Amniotic stem cell (primary cell): ENCODE measurements around the gene AGAP1.

Experiments used
- DNase-seq: peaks from one replicate; lab custom pipeline; 2025; lab: John Stamatoyannopoulos, UW

Gene AGAP1

DNA sequence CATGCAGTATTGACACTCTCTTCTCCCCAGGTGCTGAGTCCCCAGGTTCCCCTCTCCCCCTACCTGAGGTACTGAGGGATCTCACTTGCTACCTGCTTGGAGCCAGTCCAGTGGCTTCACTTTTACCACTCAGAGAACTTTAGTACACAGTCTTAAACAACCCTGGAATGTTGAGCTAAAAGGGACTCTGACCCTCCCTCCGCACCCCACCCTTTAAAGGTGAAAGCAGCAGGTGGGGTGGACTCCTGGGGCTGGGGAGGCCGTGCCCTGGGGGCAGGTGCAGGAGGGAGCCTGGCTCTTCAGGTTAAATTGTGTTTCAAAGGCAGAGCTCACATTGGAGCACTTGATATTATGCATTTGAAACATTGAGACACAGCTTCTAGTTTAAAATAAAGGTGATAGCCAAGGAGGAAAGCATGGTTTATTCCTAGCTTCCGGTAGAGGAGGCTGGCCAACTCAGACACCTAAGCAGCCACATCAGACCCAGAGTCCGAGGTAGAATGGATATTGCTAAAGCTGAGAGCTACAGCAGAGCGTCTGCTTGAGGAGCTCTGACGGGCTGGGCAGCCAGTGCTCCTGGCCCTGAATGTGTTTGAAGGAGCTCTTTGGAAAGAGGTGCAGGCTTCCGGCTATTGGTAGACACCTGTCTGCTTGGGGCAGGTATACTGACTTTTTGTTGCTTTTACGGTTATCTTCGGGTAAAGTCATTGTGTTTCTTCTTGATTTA, 196.4 kb downstream of the AGAP1 start:
- DNase-seq, result no peak

DNA sequence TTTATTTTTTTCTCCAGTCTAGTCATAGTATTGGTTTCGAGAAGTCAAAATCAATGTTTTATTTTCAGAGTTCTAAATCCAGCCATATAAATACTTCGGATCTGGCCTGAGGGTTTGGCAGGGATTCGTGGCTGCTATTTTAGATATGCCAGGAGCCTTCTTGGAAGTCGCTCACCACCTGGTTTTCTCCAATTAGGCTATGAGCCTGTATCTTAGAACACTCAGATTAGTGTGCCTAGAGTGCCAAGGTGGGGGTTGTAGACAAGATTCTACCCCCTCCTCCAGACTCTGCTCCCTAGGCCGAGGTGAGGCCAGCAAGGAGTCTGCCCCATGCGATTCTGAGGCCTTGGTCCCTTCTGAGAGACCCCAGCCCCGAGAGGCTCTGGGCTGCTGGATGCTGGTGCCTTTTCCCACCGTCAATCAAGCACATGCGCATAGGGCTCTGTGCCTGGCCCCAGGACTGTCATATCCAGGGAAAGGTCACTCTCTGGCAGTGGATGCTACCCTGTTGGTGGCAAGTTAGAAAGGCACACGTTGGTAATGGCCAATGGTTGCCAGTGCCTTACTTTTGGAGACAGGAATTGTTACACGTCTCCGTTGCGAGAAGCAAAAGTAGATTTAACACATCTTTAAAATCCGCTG, 197.1 kb downstream of the AGAP1 start:
- no peak for DNase-seq

DNA sequence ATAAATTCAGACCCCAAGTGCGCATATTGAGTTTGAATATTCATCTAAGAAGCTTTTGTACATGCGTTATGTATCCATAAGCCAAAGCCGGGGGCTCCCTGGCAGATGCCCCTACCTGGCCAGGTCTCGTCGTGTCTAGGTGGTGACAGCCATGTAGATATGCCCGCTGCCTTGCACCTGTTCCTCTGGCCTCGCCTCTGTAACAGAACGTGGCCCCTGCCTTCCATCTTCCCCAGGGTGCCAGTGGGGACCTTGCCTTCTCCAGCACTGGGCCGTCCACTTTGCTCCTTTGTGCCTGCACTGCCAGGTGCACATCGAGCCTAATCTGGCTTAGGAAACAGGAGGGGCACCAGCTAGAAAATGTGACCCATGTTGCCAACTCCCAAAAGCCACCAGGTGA, 198.2 kb downstream of the AGAP1 start:
- DNase-seq, result no peak

DNA sequence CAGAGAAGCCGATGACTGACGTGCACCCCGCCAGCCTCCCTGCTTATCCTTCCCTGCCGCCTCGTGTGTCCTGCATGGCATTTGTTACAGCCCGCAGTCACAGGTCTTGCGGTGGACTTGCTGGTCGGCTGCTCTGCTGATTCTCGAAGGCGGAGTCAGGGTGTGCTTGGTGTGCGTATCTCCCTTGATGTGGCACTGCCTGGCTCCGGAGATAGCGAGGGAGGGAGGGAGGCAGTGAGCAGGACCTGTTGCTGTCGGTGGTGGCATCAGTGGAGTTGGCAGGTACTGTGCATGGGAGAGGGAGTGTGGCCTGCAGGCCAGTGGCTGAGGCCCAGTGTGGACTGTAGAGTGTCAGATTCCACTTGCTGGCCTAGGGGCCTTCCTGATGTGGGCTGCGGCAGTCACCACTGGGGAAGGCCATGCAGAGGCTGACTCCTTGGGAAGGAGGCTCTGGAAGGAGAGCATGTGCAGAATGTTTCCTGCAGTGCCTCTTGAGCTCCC, 198.9 kb downstream of the AGAP1 start:
- DNase-seq, result no peak

DNA sequence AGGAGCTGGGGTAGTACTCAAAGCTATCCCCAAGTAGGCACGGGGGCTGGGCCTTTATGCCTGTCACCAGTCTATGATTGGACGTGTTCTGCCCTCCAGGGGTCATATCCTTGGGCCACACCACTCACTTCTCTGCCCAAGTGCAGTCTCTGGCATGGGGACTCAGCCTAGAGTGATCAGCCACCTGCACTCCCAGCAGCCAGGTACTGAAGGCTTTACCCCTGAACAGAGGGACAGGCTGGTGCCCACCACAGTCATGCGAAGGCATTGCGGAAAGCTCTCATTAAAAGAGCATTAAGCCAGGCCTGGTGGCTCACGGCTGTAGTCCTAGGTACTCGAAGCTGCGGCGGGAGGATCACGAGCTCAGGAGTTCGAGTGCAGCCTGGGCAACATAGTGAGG, 199.4 kb downstream of the AGAP1 start:
- no peak for DNase-seq

DNA sequence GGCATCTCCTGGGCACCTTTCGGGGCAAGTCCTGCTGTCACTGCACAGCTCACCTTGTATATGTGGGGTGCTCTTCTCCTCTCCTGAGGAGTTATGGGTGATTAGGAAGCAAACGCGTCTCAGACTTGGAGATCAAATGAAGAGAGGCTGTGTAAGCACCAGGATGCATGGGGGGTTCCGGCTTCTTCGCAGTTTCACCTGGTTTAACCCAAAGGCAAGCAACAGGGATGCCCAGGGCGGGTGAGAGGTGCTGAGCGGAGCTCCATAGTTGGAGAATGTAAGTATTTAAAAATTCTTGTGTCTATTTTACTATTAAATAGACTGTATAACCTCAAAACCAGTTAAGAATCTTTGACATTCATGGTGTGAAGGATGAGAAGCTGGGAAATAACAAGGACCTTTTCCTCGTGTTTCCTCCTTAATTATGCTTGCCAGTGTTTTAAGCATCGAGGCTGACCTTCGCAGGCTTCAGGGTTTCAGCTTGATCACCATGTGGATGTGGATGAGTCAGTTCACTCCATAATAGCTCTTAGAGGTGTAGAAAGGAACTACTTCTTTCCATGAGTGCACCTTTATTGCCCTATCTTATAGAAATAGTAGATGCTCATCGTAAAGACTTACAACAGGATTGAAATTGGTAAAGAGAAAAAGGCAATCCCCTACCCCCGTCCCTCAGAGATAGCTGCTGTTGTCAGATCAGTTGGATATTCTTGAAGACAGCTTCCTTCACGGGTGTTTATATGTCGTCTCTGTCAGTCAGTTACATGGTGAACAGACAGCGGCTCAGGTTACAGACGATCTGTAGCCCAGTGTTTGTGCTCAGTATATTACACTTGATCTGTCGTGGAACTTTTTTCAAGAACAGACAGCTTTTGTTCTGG, 201.1 kb downstream of the AGAP1 start:
- no peak for DNase-seq

DNA sequence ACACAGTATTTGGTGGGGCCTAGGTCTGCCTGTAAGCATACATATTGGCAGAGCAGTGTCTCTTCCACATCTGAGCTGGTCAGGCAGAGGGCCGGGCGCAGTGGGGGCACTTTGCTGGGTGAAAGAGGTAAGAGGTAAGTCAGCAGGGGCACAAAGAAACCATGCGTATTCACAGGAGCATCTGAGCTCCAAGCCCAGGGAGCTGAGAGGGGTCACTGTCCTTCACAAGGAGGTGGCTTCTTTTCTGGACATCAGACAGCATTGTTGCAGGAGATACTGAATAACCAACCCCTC, 201.7 kb downstream of the AGAP1 start:
- no peak for DNase-seq

DNA sequence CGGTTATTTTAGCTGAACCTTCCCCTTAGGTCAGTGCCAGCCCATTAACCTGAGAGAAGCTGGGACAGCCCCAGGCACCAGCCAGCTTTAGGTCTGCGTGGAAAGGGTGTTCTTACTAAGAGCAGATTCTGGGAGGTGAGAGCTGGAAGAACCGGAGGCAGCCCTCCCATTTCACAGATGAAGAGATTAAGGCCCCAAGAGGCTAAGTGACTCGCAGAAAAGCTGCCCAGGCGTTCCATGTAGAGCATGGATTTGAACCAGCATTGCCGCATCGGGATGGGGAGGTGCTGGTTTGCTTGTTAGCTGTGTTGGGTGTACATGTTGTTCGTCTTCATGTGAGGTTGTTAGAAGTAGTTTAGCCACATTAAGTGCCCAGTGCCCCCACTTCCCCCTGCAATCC, 203.2 kb downstream of the AGAP1 start:
- no peak for DNase-seq

DNA sequence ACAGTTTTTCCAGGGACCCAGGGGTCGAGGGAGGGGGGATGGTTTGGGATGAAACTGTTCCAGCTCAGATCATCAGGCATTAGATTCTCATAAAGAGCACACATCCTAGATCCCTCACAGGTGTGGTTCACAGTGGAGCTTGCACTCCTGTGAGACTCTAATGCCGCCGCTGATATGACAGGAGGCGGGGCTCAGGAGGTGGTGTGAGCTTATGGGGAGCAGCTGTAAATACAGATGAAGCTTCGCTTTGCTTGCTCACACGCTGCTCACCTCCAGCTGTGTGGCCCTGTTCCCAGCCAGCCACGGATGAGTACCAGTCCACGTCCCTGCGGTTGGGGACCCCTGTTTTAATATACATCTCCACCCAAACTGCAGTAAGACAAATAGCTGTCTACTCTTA, 204.2 kb downstream of the AGAP1 start:
- no peak for DNase-seq

DNA sequence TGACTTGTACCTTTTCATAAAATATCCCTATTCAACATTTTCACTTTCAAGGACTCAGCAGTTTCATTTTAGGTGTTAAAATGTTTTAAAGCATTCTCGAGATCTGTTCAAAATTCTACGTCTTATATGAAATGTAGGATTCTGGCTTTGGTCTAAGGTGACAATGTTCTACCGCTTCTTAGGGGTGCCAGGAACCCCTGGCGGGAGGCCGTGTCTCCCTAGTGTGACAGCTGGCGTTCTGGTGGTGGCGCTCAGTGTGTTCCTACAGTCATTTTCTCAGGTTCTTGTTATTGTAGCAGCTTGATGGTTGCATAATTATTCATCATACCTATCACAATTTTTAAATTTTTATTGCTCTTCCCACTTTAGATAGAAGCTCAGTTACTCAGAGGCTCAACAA, 204.6 kb downstream of the AGAP1 start:
- no peak for DNase-seq

DNA sequence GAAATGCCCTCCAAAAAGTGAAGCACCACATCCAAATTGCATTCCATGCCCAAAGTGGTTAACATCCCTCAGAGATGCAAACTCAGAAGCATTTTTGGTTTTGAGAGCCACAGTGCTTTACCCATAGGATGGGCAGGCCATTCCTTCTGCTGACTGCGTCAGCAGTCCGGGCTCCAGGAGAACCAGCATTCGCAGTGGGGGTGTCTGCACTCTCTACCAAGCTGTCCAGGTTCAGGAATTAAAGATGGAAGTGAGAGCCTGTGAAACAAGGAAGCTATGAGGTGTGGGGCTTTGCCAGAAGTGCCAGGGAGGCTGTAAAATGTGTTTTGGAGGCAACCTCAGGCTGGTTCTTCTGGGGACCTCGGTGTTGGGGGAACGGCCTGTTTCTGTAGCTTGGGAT, 205.7 kb downstream of the AGAP1 start:
- DNase-seq, result no peak

DNA sequence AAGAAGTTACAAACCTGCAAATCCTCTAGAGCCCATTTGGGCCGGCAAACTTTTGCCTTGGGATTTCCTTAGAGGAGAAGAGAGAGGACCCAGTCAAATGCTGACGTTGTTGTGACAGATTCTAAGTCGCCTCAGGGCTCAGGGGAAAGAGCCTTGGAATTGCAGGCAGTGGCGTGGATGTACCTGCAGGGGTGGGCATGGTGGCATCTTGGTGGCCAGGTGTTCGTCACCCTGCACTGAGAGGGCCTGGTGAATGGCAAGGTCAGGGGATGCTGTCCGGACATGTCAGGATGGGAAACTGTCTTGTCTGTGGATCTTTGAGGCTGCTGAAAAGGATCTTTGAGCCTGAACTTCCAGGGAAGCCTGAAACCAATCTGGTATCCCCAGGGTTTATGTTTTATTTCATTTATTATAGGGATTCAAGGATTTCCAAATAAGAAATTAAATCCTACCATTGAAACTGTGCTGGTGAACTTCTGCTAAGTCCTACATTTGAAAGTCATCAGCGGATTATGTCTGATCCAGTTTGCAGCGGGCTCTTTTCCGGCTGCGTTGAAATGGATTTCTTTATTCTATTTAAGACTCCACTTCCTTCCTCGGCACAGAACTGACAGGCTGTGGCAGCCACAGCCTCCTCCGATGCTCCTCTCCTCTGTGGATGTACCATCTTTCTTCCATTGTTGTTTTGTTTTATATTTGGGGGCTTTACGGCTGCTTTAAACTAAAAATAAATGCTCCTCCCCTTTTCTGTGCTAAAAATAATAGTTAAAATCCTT, 207.6 kb downstream of the AGAP1 start:
- no peak for DNase-seq

DNA sequence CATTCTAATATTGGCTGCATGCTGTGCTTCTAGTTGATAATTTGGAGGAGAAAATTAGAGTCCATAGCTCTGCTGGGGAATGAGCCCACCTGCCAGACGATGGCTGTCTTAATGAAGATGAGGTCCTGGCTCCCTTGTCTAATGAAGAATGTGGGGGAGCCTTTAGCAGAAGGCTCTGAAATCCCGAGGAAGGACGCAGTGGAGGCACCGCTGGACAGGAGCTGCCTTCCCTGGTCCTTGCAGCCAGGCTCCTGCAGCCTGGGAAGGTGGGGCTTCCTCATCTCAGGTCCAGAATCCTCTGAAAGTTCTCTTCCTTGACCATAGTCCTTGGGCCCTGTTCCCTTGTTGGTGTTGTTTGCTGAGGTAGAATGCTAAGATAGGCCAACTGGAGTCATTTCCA, 208.3 kb downstream of the AGAP1 start:
- no peak for DNase-seq

DNA sequence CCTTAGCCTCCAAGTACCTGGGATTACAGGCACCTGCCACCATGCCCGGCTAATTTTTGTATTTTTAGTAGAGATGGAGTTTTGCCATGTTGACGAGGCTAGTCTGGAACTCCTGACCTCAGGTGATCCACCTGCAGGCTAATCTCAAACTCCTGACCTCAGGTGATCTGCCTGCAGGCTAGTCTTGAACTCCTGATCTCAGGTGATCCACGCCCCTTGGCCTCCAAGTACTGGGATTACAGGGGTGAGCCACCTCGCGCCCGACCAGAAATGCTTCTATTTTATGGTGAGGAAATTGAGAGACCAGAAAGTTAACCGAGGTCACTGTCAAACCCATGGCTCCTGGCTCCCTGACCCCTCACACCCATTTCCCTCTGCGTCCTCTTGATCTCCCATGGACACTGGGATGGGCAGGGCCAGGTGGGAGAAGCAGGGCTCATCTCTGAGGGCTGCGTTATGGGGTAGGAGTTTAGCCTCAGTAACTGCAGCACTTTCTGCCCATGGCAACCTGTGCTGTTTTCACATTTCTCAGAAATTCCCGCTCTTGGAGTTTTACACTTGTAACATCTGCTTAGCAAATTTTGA, 210.0 kb downstream of the AGAP1 start:
- no peak for DNase-seq

DNA sequence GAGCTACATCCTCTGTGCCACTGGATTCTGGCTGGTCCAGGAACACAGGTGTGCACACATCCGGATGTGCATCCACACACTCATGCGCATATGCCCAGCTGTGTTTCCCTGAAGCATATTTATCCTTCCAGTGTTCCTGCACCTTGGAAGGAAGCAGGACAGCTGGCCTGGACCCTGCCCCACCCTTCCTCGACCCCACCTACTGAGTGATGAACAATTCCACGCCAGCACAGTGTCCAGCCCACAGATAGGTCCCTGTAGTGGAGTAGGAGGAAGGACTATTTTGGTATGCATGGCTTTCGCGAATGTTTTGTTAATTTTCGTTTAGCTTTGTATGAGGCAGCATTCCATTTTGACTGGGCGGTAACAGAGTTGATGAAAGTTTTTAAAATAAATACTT, 211.5 kb downstream of the AGAP1 start:
- DNase-seq, result no peak

DNA sequence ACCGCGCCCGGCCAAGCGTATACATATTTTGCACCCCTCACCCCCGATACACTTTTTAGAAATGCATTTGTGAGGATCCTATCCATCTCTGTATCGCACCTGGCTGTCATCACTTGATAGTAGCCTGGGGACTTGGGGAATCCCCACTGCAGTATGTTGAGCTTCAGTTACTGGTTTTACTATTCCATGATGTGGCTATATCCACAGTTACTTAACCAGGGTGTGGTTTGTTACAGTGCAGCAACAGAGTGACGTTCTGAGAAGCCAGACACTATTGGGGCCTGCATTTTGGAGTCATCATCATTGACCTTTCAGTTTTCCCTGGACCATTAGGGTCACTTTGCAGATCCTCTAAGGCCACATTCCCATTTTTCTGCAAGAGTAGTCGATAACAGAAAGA, 212.7 kb downstream of the AGAP1 start:
- no peak for DNase-seq

DNA sequence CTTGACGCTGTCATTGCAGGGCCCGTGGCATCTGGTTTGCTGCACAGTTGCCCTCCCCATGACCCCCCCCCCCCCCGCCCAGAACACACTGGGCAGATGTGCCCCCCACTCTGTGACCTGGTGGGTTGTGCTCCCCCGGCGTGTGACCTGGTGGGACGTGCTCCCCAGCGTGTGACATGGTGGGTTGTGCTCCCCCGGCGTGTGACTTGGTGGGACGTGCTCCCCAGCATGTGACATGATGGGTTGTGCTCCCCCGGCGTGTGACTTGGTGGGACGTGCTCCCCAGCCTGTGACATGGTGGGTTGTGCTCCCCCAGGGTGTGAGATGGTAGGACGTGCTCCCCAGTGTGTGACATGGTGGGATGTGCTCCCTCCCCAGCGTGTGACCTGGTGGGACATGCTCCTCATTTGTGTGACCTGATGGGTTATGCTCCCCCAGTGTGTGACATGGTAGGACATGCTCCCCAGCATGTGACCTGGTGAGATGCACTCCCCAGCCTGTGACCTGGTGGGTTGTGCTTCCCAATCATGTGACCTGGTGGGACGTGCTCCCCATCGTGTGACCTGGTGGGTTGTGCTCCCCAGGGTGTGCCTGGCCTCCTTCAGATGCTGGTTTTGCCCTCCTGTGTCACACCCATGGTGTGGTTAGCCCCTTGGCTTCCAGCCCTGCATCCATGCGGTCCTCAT, 213.7 kb downstream of the AGAP1 start:
- no peak for DNase-seq

DNA sequence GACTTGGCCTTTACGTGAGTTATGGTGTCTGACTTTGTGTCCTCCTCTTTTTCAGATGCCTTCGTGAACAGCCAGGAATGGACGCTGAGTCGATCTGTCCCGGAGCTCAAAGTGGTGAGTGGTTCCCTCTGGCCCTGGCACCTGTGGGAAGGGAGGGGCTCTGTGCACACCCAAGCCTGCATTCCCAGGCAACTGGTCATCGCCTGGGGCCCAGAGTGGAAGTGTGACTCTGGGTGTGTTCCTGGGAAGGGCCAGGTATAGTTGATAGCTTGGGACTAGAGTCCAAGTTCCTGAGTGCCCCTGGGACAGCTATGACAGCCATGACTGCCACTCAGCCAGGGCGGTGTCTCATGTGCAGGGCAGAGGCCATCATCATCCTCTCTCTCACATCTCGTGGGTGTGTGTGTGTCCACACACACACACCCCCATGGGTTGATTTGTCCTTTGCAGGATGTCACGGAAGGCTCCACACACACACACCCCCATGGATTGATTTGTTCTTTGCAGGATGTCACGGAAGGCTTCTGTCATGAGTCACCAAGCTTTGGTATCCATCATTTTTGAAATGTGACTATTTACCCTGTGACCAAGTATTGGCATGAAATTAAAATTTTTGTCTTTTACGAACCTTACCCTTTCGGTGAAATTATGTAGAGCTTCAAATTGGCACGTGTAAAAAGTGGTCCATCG, 215.4 kb downstream of the AGAP1 start:
- DNase-seq, result no peak

DNA sequence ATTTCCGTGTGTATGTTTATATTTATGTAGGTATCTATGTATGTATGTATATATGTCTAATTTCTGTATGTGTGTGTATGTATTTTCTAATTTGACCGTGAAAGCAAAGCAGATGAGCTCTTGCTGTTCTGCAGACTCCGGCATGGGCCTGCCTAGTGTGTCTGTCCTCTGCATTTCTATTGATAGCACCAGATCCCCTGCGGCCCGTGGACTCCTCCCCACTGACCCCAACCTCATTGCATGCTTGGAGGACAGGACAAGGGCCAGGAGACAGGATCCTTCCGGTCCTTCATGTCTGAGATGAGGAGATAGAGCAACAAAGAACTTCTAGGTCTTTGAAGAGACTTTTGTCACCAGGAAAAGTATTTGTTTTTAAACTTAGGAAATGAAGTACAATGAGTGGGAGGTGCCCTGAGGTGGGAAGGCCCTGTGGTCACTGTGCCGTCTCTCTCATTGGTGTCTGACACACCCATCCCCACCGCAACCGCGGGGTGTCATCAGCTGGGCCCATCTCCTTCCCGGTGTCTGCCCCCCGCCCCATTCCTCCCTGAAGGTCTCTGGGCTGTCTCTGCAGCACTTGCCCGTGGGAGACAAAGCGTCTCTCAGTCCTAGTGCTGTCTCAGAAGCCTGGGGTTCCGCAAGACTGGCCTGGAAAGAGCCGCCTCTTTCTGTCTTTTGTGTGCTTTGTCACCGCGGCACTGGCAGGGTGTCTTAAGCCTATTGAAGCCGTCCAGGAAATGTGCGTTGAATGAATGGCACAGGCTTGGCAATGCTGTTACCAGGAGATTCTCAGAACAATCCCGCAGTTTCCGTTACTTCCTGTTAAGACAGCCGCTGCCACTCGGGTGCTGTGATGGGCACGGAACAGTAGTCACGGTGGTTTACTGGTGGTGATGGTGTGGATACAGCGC, 216.4 kb downstream of the AGAP1 start:
- no peak for DNase-seq

DNA sequence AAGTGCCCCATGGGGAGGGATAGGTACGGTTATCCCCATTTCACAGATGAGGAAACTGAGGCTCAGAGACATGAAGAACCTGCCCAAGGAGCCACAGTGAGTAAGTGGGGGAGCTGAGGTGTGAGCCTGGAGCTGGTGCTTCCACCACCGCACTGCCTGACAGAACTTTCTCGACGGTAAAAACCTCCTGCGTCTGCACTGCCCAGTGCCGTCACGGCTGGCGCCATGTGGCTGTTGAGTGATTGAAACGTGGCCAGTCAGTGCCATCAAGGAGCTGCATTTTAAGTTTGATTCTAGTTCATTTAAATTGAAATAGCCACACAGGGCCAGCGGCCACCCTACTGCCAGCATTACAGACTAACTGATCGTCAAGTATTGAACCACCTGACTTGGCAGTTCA, 217.1 kb downstream of the AGAP1 start:
- DNase-seq, result no peak
